ENCODE results near the gene TRPC4AP. TPM values are rescaled to one million over a fixed set of nuclear protein-coding genes. Genes with fewer than 3 reads are reported as not detected.
"Not testable (repeated sequence)": the region's sequence is repeated elsewhere in the genome, so short reads cannot be mapped to it uniquely, and the experiment has no call there.

Gene TRPC4AP
- polyA plus RNA-seq, 2 of the 4 experiments (the other 2 are of a cell fraction) = 51.4 to 55.3 TPM

GRCh38 chr20:35084998-35085397 is 7.6 kb downstream of the TRPC4AP start:
- WGBS (ENCODE audit: missing lambda C conversion rate) = 87% methylated on average over 3 of the region's 3 CpGs

GRCh38 chr20:35080348-35080642 is 12.3 kb downstream of the TRPC4AP start:
- POLR2A ChIA-PET; H3K9me3 ChIP-seq; H3K4me1 ChIP-seq; ATAC-seq; DNase-seq (ENCODE audit: low read depth in 1 of 2, low spot score in 1 of 2); H3K27ac ChIP-seq; H3K4me3 ChIP-seq; FAIRE-seq; H3K4me2 ChIP-seq: not testable (repeated sequence)
- 70% methylated on average over 5 of the region's 5 CpGs for WGBS (ENCODE audit: missing lambda C conversion rate)
- CTCF ChIA-PET = interaction anchor here (2.1 kb wide), 1 partner anchor 16 kb away, joined by 6 read pairs; no protein-coding TSS in a partner anchor

More at GRCh38 chr20:35084998-35085397, 7.6 kb downstream of the TRPC4AP start:
- Histone ChIP-seq H3K4me3 (no peak overlapping the region), H3K27ac (no peak overlapping the region), H3K4me2 (no peak overlapping the region), H3K4me1 (no peaks in the 10 kb centered on the region), H3K9me3 (no peaks in the 10 kb centered on the region)
- ChIA-PET POLR2A (no interaction called here), CTCF (interaction anchor here (1.1 to 3.6 kb wide), 3 partner anchors 11 to 212 kb away, joined by 3 to 23 read pairs (median 3); partner anchors contain the start of gene GGT7)
- DNase-seq (ENCODE audit: low read depth in 1 of 2, low spot score in 1 of 2) = no peak
- TF ChIP-seq POLR2AphosphoS2 (conservative IDR thresholded peaks at IDR 0.05; ENCODE audit: low read length) (no peak), HOXB5 (CRISPR knock-in tag; IDR thresholded peaks at IDR 0.05) (no peak), EHMT2 (IDR thresholded peaks at IDR 0.05; ENCODE audit: low read depth) (no peak), SREBF2 (IDR thresholded peaks at IDR 0.05) (no peak), MYC (IDR thresholded peaks at IDR 0.05; ENCODE audit: borderline replicate concordance, low read length) (no peak), GATA3 (IDR thresholded peaks at IDR 0.05; ENCODE audit: borderline replicate concordance) (no peak), RARB (CRISPR knock-in tag; IDR thresholded peaks at IDR 0.05) (no peak), NR3C1 (IDR thresholded peaks at IDR 0.05) (no peak), CTCF (IDR thresholded peaks at IDR 0.05) (no peak), HMGXB4 (CRISPR knock-in tag; IDR thresholded peaks at IDR 0.05; ENCODE audit: borderline replicate concordance) (no peak), EP300 (IDR thresholded peaks at IDR 0.05) (no peak), HOXB13 (CRISPR knock-in tag; IDR thresholded peaks at IDR 0.05; ENCODE audit: low read depth) (no peak), RAD21 (conservative IDR thresholded peaks at IDR 0.05 in 1 of 2, IDR thresholded peaks at IDR 0.05 in 1 of 2) (no peak), EHF (CRISPR knock-in tag; IDR thresholded peaks at IDR 0.05) (no peak), ZFP36 (IDR thresholded peaks at IDR 0.05; ENCODE audit: borderline replicate concordance, partially characterized antibody) (no peak), CBX8 (IDR thresholded peaks at IDR 0.05) (no peak), ELK1 (IDR thresholded peaks at IDR 0.05; ENCODE audit: low read depth, low read length) (no peak), CBX2 (IDR thresholded peaks at IDR 0.05; ENCODE audit: borderline replicate concordance, low read depth) (no peak), FOSB (CRISPR knock-in tag; IDR thresholded peaks at IDR 0.05) (no peak)
- ATAC-seq = no peak
- FAIRE-seq = no peak
